Measurements from ENCODE around the gene NEURL1. TPM values are rescaled to one million over a fixed set of nuclear protein-coding genes. Genes with fewer than 3 reads are reported as not detected.

Gene NEURL1
- polyA plus RNA-seq, 2 donors: 0.10 to 0.11 TPM

GRCh38 chr10:103575416-103576075 is 82.0 kb downstream of the NEURL1 start:
- no peaks in the 10 kb centered on the region for H3K4me1 ChIP-seq (ENCODE audit: control insufficient read depth in 2 of 2, insufficient read depth in 2 of 2, low read length in 1 of 2)
- H3K27ac ChIP-seq (ENCODE audit: low read depth in 2 of 2, low read length in 1 of 2): no peak overlapping the region

DNA sequence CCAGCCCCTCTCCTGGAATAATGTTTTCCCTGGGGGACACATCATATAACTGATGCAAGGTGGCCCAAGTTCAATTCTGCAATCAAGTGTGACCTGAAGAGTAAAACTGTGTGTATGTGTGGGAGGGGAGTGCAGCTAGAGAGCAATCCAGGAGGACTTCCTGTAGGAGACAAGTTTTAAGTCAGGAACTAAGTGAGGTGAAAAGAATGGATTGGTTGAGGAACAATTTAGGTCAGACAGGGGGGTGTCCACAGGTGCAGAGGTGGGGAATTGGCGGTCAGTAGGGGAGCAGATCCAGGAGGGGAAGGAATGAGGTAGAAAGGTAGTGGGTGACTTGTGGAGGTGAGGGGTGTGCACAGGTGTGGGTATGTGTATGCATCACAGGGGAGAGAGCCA is 82.6 kb downstream of the NEURL1 start:
- Histone ChIP-seq H3K4me3 (ENCODE audit: low read depth in 1 of 2, low read length in 2 of 2) (no peak overlapping the region), H3K27me3 (ENCODE audit: control insufficient read depth in 1 of 2, insufficient read depth in 2 of 2, low read length in 2 of 2) (no peaks in the 10 kb centered on the region), H3K4me1 (ENCODE audit: control insufficient read depth in 2 of 2, insufficient read depth in 2 of 2, low read length in 1 of 2) (no peaks in the 10 kb centered on the region), H3K9me3 (ENCODE audit: control insufficient read depth in 2 of 2, insufficient read depth in 1 of 2, low read depth in 1 of 2, low read length in 1 of 2) (no peaks in the 10 kb centered on the region), H3K27ac (ENCODE audit: low read depth in 2 of 2, low read length in 1 of 2) (no peak overlapping the region), H3K36me3 (ENCODE audit: control insufficient read depth in 2 of 2, insufficient read depth in 2 of 2, low read length in 1 of 2) (no peaks in the 10 kb centered on the region)
- 95% methylated on average over 1 of the region's 1 CpG for WGBS, 2 donors

More at GRCh38 chr10:103575416-103576075, 82.0 kb downstream of the NEURL1 start:
- WGBS, 2 donors: 68 to 81% methylated on average over 6 of the region's 6 CpGs
- no peaks in the 10 kb centered on the region for H3K9me3 ChIP-seq (ENCODE audit: control insufficient read depth in 2 of 2, insufficient read depth in 1 of 2, low read depth in 1 of 2, low read length in 1 of 2)
- no peaks in the 10 kb centered on the region for H3K27me3 ChIP-seq (ENCODE audit: control insufficient read depth in 1 of 2, insufficient read depth in 2 of 2, low read length in 2 of 2)
- H3K36me3 ChIP-seq (ENCODE audit: control insufficient read depth in 2 of 2, insufficient read depth in 2 of 2, low read length in 1 of 2): no peaks in the 10 kb centered on the region
- no peak overlapping the region for H3K4me3 ChIP-seq (ENCODE audit: low read depth in 1 of 2, low read length in 2 of 2)

GRCh38 chr10:103576862-103577261 is 83.4 kb downstream of the NEURL1 start:
- no peak overlapping the region for H3K27ac ChIP-seq (ENCODE audit: low read depth in 2 of 2, low read length in 1 of 2)
- no peaks in the 10 kb centered on the region for H3K9me3 ChIP-seq (ENCODE audit: control insufficient read depth in 2 of 2, insufficient read depth in 1 of 2, low read depth in 1 of 2, low read length in 1 of 2)
- 56 to 61% methylated on average over 2 of the region's 2 CpGs for WGBS, 2 donors
- H3K36me3 ChIP-seq (ENCODE audit: control insufficient read depth in 2 of 2, insufficient read depth in 2 of 2, low read length in 1 of 2): no peaks in the 10 kb centered on the region
- H3K27me3 ChIP-seq (ENCODE audit: control insufficient read depth in 1 of 2, insufficient read depth in 2 of 2, low read length in 2 of 2): no peaks in the 10 kb centered on the region
- no peak overlapping the region for H3K4me3 ChIP-seq (ENCODE audit: low read depth in 1 of 2, low read length in 2 of 2)
- H3K4me1 ChIP-seq (ENCODE audit: control insufficient read depth in 2 of 2, insufficient read depth in 2 of 2, low read length in 1 of 2): no peaks in the 10 kb centered on the region

DNA sequence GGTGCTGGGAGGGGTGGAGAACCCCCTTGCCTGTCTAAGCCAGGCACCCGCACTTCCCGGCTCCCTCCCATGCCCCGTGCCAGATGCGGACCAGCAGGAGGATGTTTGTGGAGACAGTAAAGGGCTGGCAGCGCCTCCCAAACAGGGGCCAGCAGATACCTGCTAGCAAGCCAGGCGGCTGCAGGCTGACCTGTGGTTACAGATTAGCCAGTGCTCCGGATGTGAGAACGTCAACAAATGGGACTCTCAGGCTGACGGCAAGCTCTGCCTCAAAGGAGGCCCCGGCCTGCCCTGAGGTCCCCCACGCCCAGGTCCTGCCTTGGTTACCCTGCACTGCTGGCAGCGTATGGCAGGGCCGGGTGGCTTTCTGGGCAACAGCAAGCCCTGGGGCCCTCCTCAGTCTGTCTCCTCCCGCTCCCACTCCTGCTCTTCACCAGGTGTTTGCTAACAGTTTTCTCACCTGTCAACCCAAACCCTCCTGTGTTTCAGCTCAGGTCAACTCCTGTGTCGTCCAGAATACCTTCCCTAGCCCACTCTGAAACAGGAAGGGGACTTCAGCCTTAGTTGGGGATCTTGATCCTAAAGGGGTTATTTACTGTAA is 85.4 kb downstream of the NEURL1 start:
- Histone ChIP-seq H3K36me3 (ENCODE audit: control insufficient read depth in 2 of 2, insufficient read depth in 2 of 2, low read length in 1 of 2) (no peaks in the 10 kb centered on the region), H3K27me3 (ENCODE audit: control insufficient read depth in 1 of 2, insufficient read depth in 2 of 2, low read length in 2 of 2) (no peaks in the 10 kb centered on the region), H3K9me3 (ENCODE audit: control insufficient read depth in 2 of 2, insufficient read depth in 1 of 2, low read depth in 1 of 2, low read length in 1 of 2) (no peaks in the 10 kb centered on the region), H3K4me3 (ENCODE audit: low read depth in 1 of 2, low read length in 2 of 2) (no peak overlapping the region), H3K27ac (ENCODE audit: low read depth in 2 of 2, low read length in 1 of 2) (no peak overlapping the region), H3K4me1 (ENCODE audit: control insufficient read depth in 2 of 2, insufficient read depth in 2 of 2, low read length in 1 of 2) (no peaks in the 10 kb centered on the region)
- 52 to 76% methylated on average over 15 of the region's 15 CpGs for WGBS, 2 donors

- Histone ChIP-seq H3K36me3 (ENCODE audit: control insufficient read depth in 2 of 2, insufficient read depth in 2 of 2, low read length in 1 of 2) (no peaks in the 10 kb centered on the region), H3K27ac (ENCODE audit: low read depth in 2 of 2, low read length in 1 of 2) (no peak overlapping the region), H3K4me1 (ENCODE audit: control insufficient read depth in 2 of 2, insufficient read depth in 2 of 2, low read length in 1 of 2) (peaks cover 0 to 5% of the 10 kb centered on the region in 2 donors), H3K27me3 (ENCODE audit: control insufficient read depth in 1 of 2, insufficient read depth in 2 of 2, low read length in 2 of 2) (no peaks in the 10 kb centered on the region), H3K9me3 (ENCODE audit: control insufficient read depth in 2 of 2, insufficient read depth in 1 of 2, low read depth in 1 of 2, low read length in 1 of 2) (peaks cover 0 to 2% of the 10 kb centered on the region in 2 donors), H3K4me3 (ENCODE audit: low read depth in 1 of 2, low read length in 2 of 2) (no peak overlapping the region)
- WGBS, 2 donors: 61 to 66% methylated on average over 7 of the region's 7 CpGs
Measured at GRCh38 chr10:103580011-103580410, 86.5 kb downstream of the NEURL1 start.

DNA sequence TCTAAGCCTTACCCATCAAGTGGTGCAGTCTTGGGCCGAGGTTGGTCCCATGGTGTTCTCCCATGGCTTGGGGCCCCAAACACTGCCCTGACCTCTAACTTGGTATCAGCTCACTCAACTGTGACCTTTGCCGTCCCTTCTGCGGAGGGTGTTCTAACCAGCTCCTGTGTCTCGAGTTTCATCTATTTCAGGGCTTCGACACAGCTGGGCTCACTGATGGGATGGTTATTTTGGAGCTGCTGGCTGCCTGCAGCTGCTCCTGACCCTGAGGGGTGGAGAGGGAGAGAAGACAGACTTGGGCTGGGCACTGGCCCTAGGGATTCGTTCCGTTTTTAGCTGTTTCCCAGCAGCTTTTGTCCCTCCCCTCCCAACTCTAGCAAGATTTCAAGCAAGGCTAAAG is 86.9 kb downstream of the NEURL1 start:
- Histone ChIP-seq H3K36me3 (ENCODE audit: control insufficient read depth in 2 of 2, insufficient read depth in 2 of 2, low read length in 1 of 2) (no peaks in the 10 kb centered on the region), H3K27ac (ENCODE audit: low read depth in 2 of 2, low read length in 1 of 2) (no peak overlapping the region), H3K4me3 (ENCODE audit: low read depth in 1 of 2, low read length in 2 of 2) (no peak overlapping the region), H3K27me3 (ENCODE audit: control insufficient read depth in 1 of 2, insufficient read depth in 2 of 2, low read length in 2 of 2) (no peaks in the 10 kb centered on the region), H3K9me3 (ENCODE audit: control insufficient read depth in 2 of 2, insufficient read depth in 1 of 2, low read depth in 1 of 2, low read length in 1 of 2) (peaks cover 0 to 2% of the 10 kb centered on the region in 2 donors), H3K4me1 (ENCODE audit: control insufficient read depth in 2 of 2, insufficient read depth in 2 of 2, low read length in 1 of 2) (peaks cover 0 to 5% of the 10 kb centered on the region in 2 donors)
- WGBS, 2 donors: 58 to 80% methylated on average over 7 of the region's 7 CpGs

GRCh38 chr10:103581499-103581898 is 88.0 kb downstream of the NEURL1 start:
- H3K4me3 ChIP-seq (ENCODE audit: low read depth in 1 of 2, low read length in 2 of 2): no peak overlapping the region
- no peaks in the 10 kb centered on the region for H3K27me3 ChIP-seq (ENCODE audit: control insufficient read depth in 1 of 2, insufficient read depth in 2 of 2, low read length in 2 of 2)
- no peak overlapping the region for H3K27ac ChIP-seq (ENCODE audit: low read depth in 2 of 2, low read length in 1 of 2)
- H3K9me3 ChIP-seq (ENCODE audit: control insufficient read depth in 2 of 2, insufficient read depth in 1 of 2, low read depth in 1 of 2, low read length in 1 of 2): peaks cover 0 to 2% of the 10 kb centered on the region in 2 donors
- peaks cover 0 to 5% of the 10 kb centered on the region in 2 donors for H3K4me1 ChIP-seq (ENCODE audit: control insufficient read depth in 2 of 2, insufficient read depth in 2 of 2, low read length in 1 of 2)
- no peaks in the 10 kb centered on the region for H3K36me3 ChIP-seq (ENCODE audit: control insufficient read depth in 2 of 2, insufficient read depth in 2 of 2, low read length in 1 of 2)

- peaks cover 0 to 2% of the 10 kb centered on the region in 2 donors for H3K9me3 ChIP-seq (ENCODE audit: control insufficient read depth in 2 of 2, insufficient read depth in 1 of 2, low read depth in 1 of 2, low read length in 1 of 2)
- no peak overlapping the region for H3K27ac ChIP-seq (ENCODE audit: low read depth in 2 of 2, low read length in 1 of 2)
- H3K4me1 ChIP-seq (ENCODE audit: control insufficient read depth in 2 of 2, insufficient read depth in 2 of 2, low read length in 1 of 2): peaks cover 0 to 5% of the 10 kb centered on the region in 2 donors
- 90 to 91% methylated on average over 13 of the region's 13 CpGs for WGBS, 2 donors
- no peak overlapping the region for H3K4me3 ChIP-seq (ENCODE audit: low read depth in 1 of 2, low read length in 2 of 2)
- no peaks in the 10 kb centered on the region for H3K27me3 ChIP-seq (ENCODE audit: control insufficient read depth in 1 of 2, insufficient read depth in 2 of 2, low read length in 2 of 2)
- no peaks in the 10 kb centered on the region for H3K36me3 ChIP-seq (ENCODE audit: control insufficient read depth in 2 of 2, insufficient read depth in 2 of 2, low read length in 1 of 2)
Measured at GRCh38 chr10:103582331-103583123, 89.0 kb downstream of the NEURL1 start.

- Histone ChIP-seq H3K36me3 (ENCODE audit: control insufficient read depth in 2 of 2, insufficient read depth in 2 of 2, low read length in 1 of 2) (no peaks in the 10 kb centered on the region), H3K27me3 (ENCODE audit: control insufficient read depth in 1 of 2, insufficient read depth in 2 of 2, low read length in 2 of 2) (no peaks in the 10 kb centered on the region), H3K27ac (ENCODE audit: low read depth in 2 of 2, low read length in 1 of 2) (no peak overlapping the region), H3K4me3 (ENCODE audit: low read depth in 1 of 2, low read length in 2 of 2) (peak overlapping the region in 1 of 2 donors; percentile 56), H3K4me1 (ENCODE audit: control insufficient read depth in 2 of 2, insufficient read depth in 2 of 2, low read length in 1 of 2) (peaks cover 0 to 5% of the 10 kb centered on the region in 2 donors), H3K9me3 (ENCODE audit: control insufficient read depth in 2 of 2, insufficient read depth in 1 of 2, low read depth in 1 of 2, low read length in 1 of 2) (peaks cover 0 to 2% of the 10 kb centered on the region in 2 donors)
- 66 to 70% methylated on average over 8 of the region's 8 CpGs for WGBS, 2 donors
Measured at GRCh38 chr10:103583871-103584215, 90.3 kb downstream of the NEURL1 start.

Measured in esophagus (tissue), 2 donors.